Measurements from ENCODE around the gene OR1K1.

DNA sequence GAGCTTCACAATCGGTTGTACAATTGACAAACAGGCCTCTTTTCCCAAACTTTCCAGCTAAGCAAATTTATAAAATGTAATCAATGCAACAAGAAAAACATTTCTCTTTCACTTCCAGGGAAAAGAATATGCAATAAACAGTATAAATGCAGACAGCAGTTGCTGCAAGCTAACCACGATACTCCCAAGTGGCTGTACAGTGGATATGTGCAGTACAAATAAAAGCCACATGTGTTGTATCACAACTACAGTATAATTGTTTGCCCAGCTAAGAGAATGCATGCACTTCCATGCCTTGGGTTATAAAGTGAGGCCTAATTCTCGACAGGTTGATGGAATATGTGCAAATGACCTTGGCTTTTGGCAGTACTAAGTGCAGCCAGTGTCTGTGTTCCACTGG, 45.2 kb downstream of the OR1K1 start:
- TF ChIP-seq POLR2A (IDR thresholded peaks at IDR 0.05; ENCODE audit: extremely low read depth, insufficient read length): no peak
- TF ChIP-seq, protein P1, sequence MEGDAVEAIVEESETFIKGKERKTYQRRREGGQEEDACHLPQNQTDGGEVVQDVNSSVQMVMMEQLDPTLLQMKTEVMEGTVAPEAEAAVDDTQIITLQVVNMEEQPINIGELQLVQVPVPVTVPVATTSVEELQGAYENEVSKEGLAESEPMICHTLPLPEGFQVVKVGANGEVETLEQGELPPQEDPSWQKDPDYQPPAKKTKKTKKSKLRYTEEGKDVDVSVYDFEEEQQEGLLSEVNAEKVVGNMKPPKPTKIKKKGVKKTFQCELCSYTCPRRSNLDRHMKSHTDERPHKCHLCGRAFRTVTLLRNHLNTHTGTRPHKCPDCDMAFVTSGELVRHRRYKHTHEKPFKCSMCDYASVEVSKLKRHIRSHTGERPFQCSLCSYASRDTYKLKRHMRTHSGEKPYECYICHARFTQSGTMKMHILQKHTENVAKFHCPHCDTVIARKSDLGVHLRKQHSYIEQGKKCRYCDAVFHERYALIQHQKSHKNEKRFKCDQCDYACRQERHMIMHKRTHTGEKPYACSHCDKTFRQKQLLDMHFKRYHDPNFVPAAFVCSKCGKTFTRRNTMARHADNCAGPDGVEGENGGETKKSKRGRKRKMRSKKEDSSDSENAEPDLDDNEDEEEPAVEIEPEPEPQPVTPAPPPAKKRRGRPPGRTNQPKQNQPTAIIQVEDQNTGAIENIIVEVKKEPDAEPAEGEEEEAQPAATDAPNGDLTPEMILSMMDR (IDR thresholded peaks at IDR 0.05; ENCODE audit: low read depth, low read length): no peak
- TF ChIP-seq MYC (IDR thresholded peaks at IDR 0.05; ENCODE audit: low read depth, low read length): no peak
- TF ChIP-seq, protein P2, sequence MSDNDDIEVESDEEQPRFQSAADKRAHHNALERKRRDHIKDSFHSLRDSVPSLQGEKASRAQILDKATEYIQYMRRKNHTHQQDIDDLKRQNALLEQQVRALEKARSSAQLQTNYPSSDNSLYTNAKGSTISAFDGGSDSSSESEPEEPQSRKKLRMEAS (IDR thresholded peaks at IDR 0.05; ENCODE audit: low read depth, low read length): no peak

Measured in NB4 (cell line).